Heart right ventricle (tissue), 16 donors: ENCODE results near the gene PLP1. TPM values are rescaled to one million over a fixed set of nuclear protein-coding genes. Genes with fewer than 3 reads are reported as not detected.

Source experiments
- ATAC-seq, 8 donors: fragments of 200-7000 bp; cut with Tn5 transposase; one replicate each; pipeline ENCODE4 v1.9.1; 2020; ENCODE audit warnings: mild to moderate bottlenecking in 8 of 8, moderate library complexity in 8 of 8, moderate number of reproducible peaks in 1 of 8
- DNase-seq, 2 donors: peaks; one replicate each; pipeline ENCODE4 v3.0.0-alpha.2; 2020
- H3K27ac ChIP-seq, 10 donors: fragments of 200-600 bp; sonication (generic) in 2 of 10; one replicate each; pipeline versions ENCODE4 v1.5.0 to v1.8.0; 2020 to 2022; ENCODE audit warnings: mild to moderate bottlenecking in 3 of 10
- H3K27me3 ChIP-seq, 7 donors: fragments of 200-600 bp; one replicate each; pipeline ENCODE4 v1.8.0; 2021 to 2022; ENCODE audit warnings: mild to moderate bottlenecking in 2 of 7
- H3K36me3 ChIP-seq, 9 donors: fragments of 200-600 bp; sonication (generic) in 1 of 9; one replicate each; pipeline versions ENCODE4 v1.5.0 to v1.8.0; 2020 to 2022; ENCODE audit warnings: mild to moderate bottlenecking in 2 of 9
- H3K4me1 ChIP-seq, 9 donors: fragments of 200-600 bp; sonication (generic) in 1 of 9; one replicate each; pipeline versions ENCODE4 v1.5.0 to v1.8.0; 2020 to 2022; ENCODE audit warnings: mild to moderate bottlenecking in 4 of 9
- H3K4me3 ChIP-seq, 10 donors: fragments of 200-600 bp; sonication (generic) in 2 of 10; one replicate each; pipeline versions ENCODE4 v1.5.0 to v1.8.0; 2020 to 2022; ENCODE audit warnings: mild to moderate bottlenecking in 7 of 10, moderate library complexity in 2 of 10
- H3K9me3 ChIP-seq, 11 donors: fragments of 200-600 bp in 10 of 11; sonication (generic) in 2 of 11; one replicate each; pipeline versions ENCODE4 v1.5.0 to v1.8.0; 2013 to 2022; ENCODE audit warnings: mild to moderate bottlenecking in 2 of 11, control low read depth in 1 of 11, moderate library complexity in 1 of 11
- WGBS, 2 donors: extraction: QIAGEN DNeasy Blood & Tissue Kit; methylation state at CpG; one replicate each; pipeline ENCODE4 v1.1.7; 2013; ENCODE audit warnings: inconsistent platforms in 1 of 2; 5-methylcytosine and 5-hydroxymethylcytosine counted together
- intact Hi-C, 10 donors: fragments of 100-400 bp; cut with DNase I; formaldehyde crosslinking; loops; one replicate each; pipeline versions ENCODE4 v1.11.1 to v1.14.2; 2022
- polyA plus RNA-seq, 2 donors: library from polyadenylated mRNA; stranded (reverse); fragments of 200-250 nt; gene quantifications; one replicate each; pipeline ENCODE4 v1.2.3, GENCODE V29; 2013
- total RNA-seq, 10 donors: library from RNA; stranded (reverse); fragmentation: NEBNext Ultra II Directional in 3 of 10; extraction: Animal tissue kit (Norgen Biotek cat#: 25700) in 3 of 10; gene quantifications; one replicate each; pipeline versions ENCODE4 v1.2.1 to v1.2.4, GENCODE V29; 2021 to 2023
- TF ChIP-seq, protein P1 (sequence below), 9 donors: fragments of 200-600 bp; sonication (generic) in 2 of 9; IDR thresholded peaks; one replicate each; pipeline versions ENCODE4 v1.5.0 to v1.8.0; 2021 to 2022; ENCODE audit warnings: antibody characterized with exemption in 9 of 9, mild to moderate bottlenecking in 5 of 9, moderate library complexity in 1 of 9
- donor health status: Arrhythmogenic right ventricular cardiomyopathy.
- donor health status: ischemic (EF 13 %, LVEDD 7.1; RV severe dilation, severe dysfunction).
- donor health status: healthy with polysubstance abuse.
- donor health status: DM: no; HTN: yes; CAD: no.
- donor health status: DM: no; HTN: no; CAD: no.
- donor health status: ischemic (EF 25% LVEDD 6.9; RV normal size, moderate dysfunction).
- donor health status: ischemic (EF 25% LVEDD 5.7; RV mildly dilated, moderate dysfunction).
- donor health status: healthy.
- donor health status: DM: yes; HTN: yes; CAD: no.
- donor health status: Ischemic cardiomyopathy.
- donor health status: ischemic (EF 35%, LVEDD 5.7; RV mildly dilated, moderate dysfunction).
- donor health status: nonischemic (EF 11% LVEDD 7.7; RV severe dilation, severe dysfunction).
- donor health status: DM: yes; HTN: yes; CAD: no.
- donor health status: PGD.
- donor health status: ischemic (EF 29% LVEDD 5.4; RV normal size, mild dysfunction).
- donor health status: nonischemic (EF 23%, LVEDD 6.1; RV moderate dilation, normal function).

PLP1 gene
- total and polyA plus RNA-seq, 12 donors = 0.94 to 10.4 (median 2.6) TPM

DNA sequence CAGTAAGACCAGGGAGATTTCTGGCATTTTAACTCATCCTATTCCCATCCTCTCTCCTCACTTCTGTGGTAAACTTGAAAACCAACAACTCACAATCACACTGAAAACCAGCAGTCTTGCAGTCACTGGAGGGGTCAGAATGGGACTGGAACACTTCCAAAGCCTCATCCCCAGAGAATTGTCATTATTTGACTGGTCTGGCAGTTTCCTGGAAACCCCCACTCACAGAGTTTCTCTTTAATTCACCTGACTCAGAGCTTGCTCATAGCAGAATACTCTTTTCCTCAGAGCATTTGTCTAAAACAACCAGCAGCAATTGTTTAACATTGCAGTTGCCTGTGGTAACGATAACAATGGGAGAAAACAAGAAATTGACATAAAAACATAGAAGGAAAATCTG, 62.8 kb downstream of the PLP1 start:
- intact Hi-C loops = no loop called here
- H3K27ac ChIP-seq = no peak overlapping the region
- no peak overlapping the region for H3K4me3 ChIP-seq
- no peaks in the 10 kb centered on the region for H3K4me1 ChIP-seq
- H3K9me3 ChIP-seq = peaks cover 0 to 7% (median 0%) of the 10 kb centered on the region in 11 donors
- DNase-seq (no peak), ATAC-seq (no peak)
- H3K36me3 ChIP-seq = no peaks in the 10 kb centered on the region
- peaks cover 0 to 62% (median 0%) of the 10 kb centered on the region in 7 donors for H3K27me3 ChIP-seq
- 71 to 78% methylated on average over 1 of the region's 1 CpG for WGBS, 2 donors
- TF ChIP-seq, protein P1, sequence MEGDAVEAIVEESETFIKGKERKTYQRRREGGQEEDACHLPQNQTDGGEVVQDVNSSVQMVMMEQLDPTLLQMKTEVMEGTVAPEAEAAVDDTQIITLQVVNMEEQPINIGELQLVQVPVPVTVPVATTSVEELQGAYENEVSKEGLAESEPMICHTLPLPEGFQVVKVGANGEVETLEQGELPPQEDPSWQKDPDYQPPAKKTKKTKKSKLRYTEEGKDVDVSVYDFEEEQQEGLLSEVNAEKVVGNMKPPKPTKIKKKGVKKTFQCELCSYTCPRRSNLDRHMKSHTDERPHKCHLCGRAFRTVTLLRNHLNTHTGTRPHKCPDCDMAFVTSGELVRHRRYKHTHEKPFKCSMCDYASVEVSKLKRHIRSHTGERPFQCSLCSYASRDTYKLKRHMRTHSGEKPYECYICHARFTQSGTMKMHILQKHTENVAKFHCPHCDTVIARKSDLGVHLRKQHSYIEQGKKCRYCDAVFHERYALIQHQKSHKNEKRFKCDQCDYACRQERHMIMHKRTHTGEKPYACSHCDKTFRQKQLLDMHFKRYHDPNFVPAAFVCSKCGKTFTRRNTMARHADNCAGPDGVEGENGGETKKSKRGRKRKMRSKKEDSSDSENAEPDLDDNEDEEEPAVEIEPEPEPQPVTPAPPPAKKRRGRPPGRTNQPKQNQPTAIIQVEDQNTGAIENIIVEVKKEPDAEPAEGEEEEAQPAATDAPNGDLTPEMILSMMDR (IDR thresholded peaks at IDR 0.05) = no peak

Other genes with a start within 250 kb of the PLP1 start
- 10 to 100 TPM; 57.7 to 73.2 (median 68.4) TPM for gene TCEAL4, start 191.3 kb upstream of the PLP1 start, total RNA-seq
- gene TCEAL4, start 191.3 kb upstream of the PLP1 start, polyA plus RNA-seq = 100 to 1,000 TPM; 106 to 164 TPM
- 10 to 100 TPM; 16.7 to 25.5 (median 22.0) TPM for gene TCEAL3, start 168.9 kb upstream of the PLP1 start, total RNA-seq
- gene TCEAL3, start 168.9 kb upstream of the PLP1 start, polyA plus RNA-seq = 10 to 100 TPM; 30.6 to 38.6 TPM
- gene TCEAL1, start 147.9 kb upstream of the PLP1 start, total RNA-seq = 10 to 100 TPM; 16.6 to 33.0 (median 21.9) TPM
- gene TCEAL1, start 147.9 kb upstream of the PLP1 start, polyA plus RNA-seq = 10 to 100 TPM; 16.8 to 21.9 TPM
- gene MORF4L2, start 90.1 kb upstream of the PLP1 start, total RNA-seq = 100 to 1,000 TPM; 149 to 244 (median 191) TPM
- 100 to 1,000 TPM in 1 of 2 donors, 10 to 100 TPM in 1; 94.9 to 346 TPM for gene MORF4L2, start 90.1 kb upstream of the PLP1 start, polyA plus RNA-seq
- gene TMEM31, start 65.9 kb upstream of the PLP1 start, total RNA-seq = under 1 TPM in 1 of 10 donors, not detected in 9; 0.42 TPM
- under 1 TPM in 1 of 2 donors, not detected in 1; 0.07 TPM for gene TMEM31, start 65.9 kb upstream of the PLP1 start, polyA plus RNA-seq
- 10 to 100 TPM; 17.5 to 42.4 (median 34.4) TPM for gene RAB9B, start 55.4 kb downstream of the PLP1 start, total RNA-seq
- gene RAB9B, start 55.4 kb downstream of the PLP1 start, polyA plus RNA-seq = 1 to 10 TPM; 4.4 to 5.6 TPM
- under 1 TPM in 8 of 10 donors, not detected in 2; 0.28 to 0.86 (median 0.46) TPM for gene TMSB15B, start 185.8 kb downstream of the PLP1 start, total RNA-seq
- gene TMSB15B, start 185.8 kb downstream of the PLP1 start, polyA plus RNA-seq = 1 to 10 TPM; 1.0 to 1.6 TPM
- not detected for gene H2BW1, start 236.9 kb downstream of the PLP1 start, total RNA-seq
- not detected for gene H2BW1, start 236.9 kb downstream of the PLP1 start, polyA plus RNA-seq